GM12875 (cell line): ENCODE results near the gene ARMCX5.

Experiments used
- H3K4me3 ChIP-seq: one replicate; pipeline ENCODE4 v1.5.1; 2011; ENCODE audit warnings: low read depth, low read length, control low read depth
- CTCF ChIP-seq: IDR thresholded peaks from 2 replicates; pipeline ENCODE4 v1.5.1; 2011; ENCODE audit warnings: low read depth, mild to moderate bottlenecking, control low read depth, inconsistent platforms, low read length, moderate library complexity, borderline replicate concordance; ENCODE audit not compliant: insufficient read depth

ARMCX5 gene

GRCh38 chrX:102651242-102652011, 52.1 kb downstream of the ARMCX5 start, which contains the start of gene GPRASP1:
Gene GPRASP1 (plus strand): TSS chrX:102651483. CDS start chrX:102653914, 2,431 bp downstream.
- peak within 1 kb of the TSS; percentile 59 for H3K4me3 ChIP-seq
- TF ChIP-seq CTCF: no peak

- H3K4me3 ChIP-seq: peak overlapping the region; percentile 59
- peak; percentile 41 for TF ChIP-seq CTCF
Measured at GRCh38 chrX:102652031-102652688, 52.8 kb downstream of the ARMCX5 start.
